Measurements from ENCODE around the gene GTF3A.
A peak's percentile ranks its signal among the peaks of the same experiment; 100 is the strongest.

Gene GTF3A

DNA sequence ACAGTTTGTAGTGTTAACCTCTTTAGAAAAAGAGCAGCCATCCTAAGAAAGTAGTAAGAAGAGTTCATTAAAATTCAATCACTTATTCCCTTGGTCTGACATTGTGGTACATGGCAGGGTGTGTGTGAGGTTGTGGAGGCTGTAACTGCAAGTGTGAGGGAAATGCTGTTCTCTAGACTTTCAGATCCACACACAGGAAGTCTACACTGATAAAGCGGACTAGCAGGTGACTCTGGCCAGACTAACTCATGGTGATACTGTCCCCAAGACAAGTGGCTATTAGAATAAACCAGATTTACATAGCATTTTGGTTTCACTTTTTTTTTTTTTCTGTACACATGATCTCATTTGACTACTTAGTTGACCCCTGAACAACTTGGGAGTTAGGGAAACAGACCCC lies 16.0 kb downstream of the GTF3A start:
- H4K20me1 ChIP-seq (ENCODE audit: insufficient read depth, low read length) = no peaks in the 10 kb centered on the region
- H3K27me3 ChIP-seq (ENCODE audit: insufficient read depth, low read length, poor library complexity) = no peaks in the 10 kb centered on the region
- peak overlapping the region; percentile 85 for H3K27ac ChIP-seq (ENCODE audit: low read length)
- 0 out of 4 replicates have a peak overlapping the region, but pooled peaks of 1 of the 2 experiments have one; percentile 10 for H3K4me3 ChIP-seq (ENCODE audit: low read depth in 1 of 2, low read length in 2 of 2)
- peak overlapping the region; percentile 65 for H3K4me2 ChIP-seq (ENCODE audit: insufficient read depth, low read length)
- H3K9ac ChIP-seq (ENCODE audit: low read depth, low read length) = peak overlapping the region; percentile 51
- H3K4me1 ChIP-seq (ENCODE audit: insufficient read depth, low read length) = peaks cover 65% of the 10 kb centered on the region
- H2AFZ ChIP-seq (ENCODE audit: low read depth, low read length) = no peak overlapping the region
- DNase-seq (no peak), ATAC-seq (ENCODE audit: insufficient read depth, low read depth) (peak; percentile 28; the same call in 1 of the 3 replicates)
- TF ChIP-seq, protein P1, sequence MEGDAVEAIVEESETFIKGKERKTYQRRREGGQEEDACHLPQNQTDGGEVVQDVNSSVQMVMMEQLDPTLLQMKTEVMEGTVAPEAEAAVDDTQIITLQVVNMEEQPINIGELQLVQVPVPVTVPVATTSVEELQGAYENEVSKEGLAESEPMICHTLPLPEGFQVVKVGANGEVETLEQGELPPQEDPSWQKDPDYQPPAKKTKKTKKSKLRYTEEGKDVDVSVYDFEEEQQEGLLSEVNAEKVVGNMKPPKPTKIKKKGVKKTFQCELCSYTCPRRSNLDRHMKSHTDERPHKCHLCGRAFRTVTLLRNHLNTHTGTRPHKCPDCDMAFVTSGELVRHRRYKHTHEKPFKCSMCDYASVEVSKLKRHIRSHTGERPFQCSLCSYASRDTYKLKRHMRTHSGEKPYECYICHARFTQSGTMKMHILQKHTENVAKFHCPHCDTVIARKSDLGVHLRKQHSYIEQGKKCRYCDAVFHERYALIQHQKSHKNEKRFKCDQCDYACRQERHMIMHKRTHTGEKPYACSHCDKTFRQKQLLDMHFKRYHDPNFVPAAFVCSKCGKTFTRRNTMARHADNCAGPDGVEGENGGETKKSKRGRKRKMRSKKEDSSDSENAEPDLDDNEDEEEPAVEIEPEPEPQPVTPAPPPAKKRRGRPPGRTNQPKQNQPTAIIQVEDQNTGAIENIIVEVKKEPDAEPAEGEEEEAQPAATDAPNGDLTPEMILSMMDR (IDR thresholded peaks at IDR 0.05; ENCODE audit: borderline replicate concordance, extremely low read depth, low read length, poor library complexity, severe bottlenecking) = no peak
- peaks cover 59% of the 10 kb centered on the region for H3K79me2 ChIP-seq (ENCODE audit: insufficient read depth, low read length)
- H3K36me3 ChIP-seq (ENCODE audit: insufficient read depth, low read length) = peaks cover 37% of the 10 kb centered on the region
- no peaks in the 10 kb centered on the region for H3K9me3 ChIP-seq (ENCODE audit: insufficient read depth, low read length, severe bottlenecking)

GRCh38 chr13:27442071-27442647 lies 17.7 kb downstream of the GTF3A start:
- H3K9ac ChIP-seq (ENCODE audit: low read depth, low read length) = peak overlapping the region; percentile 51
- H3K4me1 ChIP-seq (ENCODE audit: insufficient read depth, low read length) = peaks cover 82% of the 10 kb centered on the region
- ATAC-seq (ENCODE audit: insufficient read depth, low read depth) (peak; percentile 74), DNase-seq (peak; percentile 83)
- TF ChIP-seq, protein P1 (IDR thresholded peaks at IDR 0.05; ENCODE audit: borderline replicate concordance, extremely low read depth, low read length, poor library complexity, severe bottlenecking) = no peak
- TF ChIP-seq EZH2 (IDR thresholded peaks at IDR 0.05; ENCODE audit: borderline replicate concordance, low read depth, low read length, severe bottlenecking) = no peak
- H3K27me3 ChIP-seq (ENCODE audit: insufficient read depth, low read length, poor library complexity) = no peaks in the 10 kb centered on the region
- peak overlapping the region in 1 of 2 experiments; percentile 49; a peak in 2 of 4 replicates for H3K4me3 ChIP-seq (ENCODE audit: low read depth in 1 of 2, low read length in 2 of 2)
- H3K36me3 ChIP-seq (ENCODE audit: insufficient read depth, low read length) = peaks cover 26% of the 10 kb centered on the region
- H4K20me1 ChIP-seq (ENCODE audit: insufficient read depth, low read length) = no peaks in the 10 kb centered on the region
- peak overlapping the region; percentile 65 for H3K4me2 ChIP-seq (ENCODE audit: insufficient read depth, low read length)
- no peaks in the 10 kb centered on the region for H3K9me3 ChIP-seq (ENCODE audit: insufficient read depth, low read length, severe bottlenecking)
- H3K27ac ChIP-seq (ENCODE audit: low read length) = peak overlapping the region; percentile 85
- H3K79me2 ChIP-seq (ENCODE audit: insufficient read depth, low read length) = peaks cover 74% of the 10 kb centered on the region
- 0 out of 2 replicates have a peak overlapping the region, but pooled peaks have one; percentile 13 for H2AFZ ChIP-seq (ENCODE audit: low read depth, low read length)

GRCh38 chr13:27442797-27443196 lies 18.4 kb downstream of the GTF3A start:
- no peaks in the 10 kb centered on the region for H3K9me3 ChIP-seq (ENCODE audit: insufficient read depth, low read length, severe bottlenecking)
- H3K27me3 ChIP-seq (ENCODE audit: insufficient read depth, low read length, poor library complexity) = no peaks in the 10 kb centered on the region
- peak overlapping the region; percentile 85 for H3K27ac ChIP-seq (ENCODE audit: low read length)
- peaks cover 75% of the 10 kb centered on the region for H3K79me2 ChIP-seq (ENCODE audit: insufficient read depth, low read length)
- H3K36me3 ChIP-seq (ENCODE audit: insufficient read depth, low read length) = peaks cover 22% of the 10 kb centered on the region
- ATAC-seq (ENCODE audit: insufficient read depth, low read depth) (no peak), DNase-seq (no peak)
- 0 out of 2 replicates have a peak overlapping the region, but pooled peaks have one; percentile 13 for H2AFZ ChIP-seq (ENCODE audit: low read depth, low read length)
- peak overlapping the region in 1 of 2 experiments; percentile 49; a peak in 2 of 4 replicates for H3K4me3 ChIP-seq (ENCODE audit: low read depth in 1 of 2, low read length in 2 of 2)
- H3K9ac ChIP-seq (ENCODE audit: low read depth, low read length) = peak overlapping the region; percentile 51
- H4K20me1 ChIP-seq (ENCODE audit: insufficient read depth, low read length) = no peaks in the 10 kb centered on the region
- H3K4me1 ChIP-seq (ENCODE audit: insufficient read depth, low read length) = peaks cover 89% of the 10 kb centered on the region
- H3K4me2 ChIP-seq (ENCODE audit: insufficient read depth, low read length) = peak overlapping the region; percentile 65
- TF ChIP-seq EZH2 (IDR thresholded peaks at IDR 0.05; ENCODE audit: borderline replicate concordance, low read depth, low read length, severe bottlenecking) = no peak

DNA sequence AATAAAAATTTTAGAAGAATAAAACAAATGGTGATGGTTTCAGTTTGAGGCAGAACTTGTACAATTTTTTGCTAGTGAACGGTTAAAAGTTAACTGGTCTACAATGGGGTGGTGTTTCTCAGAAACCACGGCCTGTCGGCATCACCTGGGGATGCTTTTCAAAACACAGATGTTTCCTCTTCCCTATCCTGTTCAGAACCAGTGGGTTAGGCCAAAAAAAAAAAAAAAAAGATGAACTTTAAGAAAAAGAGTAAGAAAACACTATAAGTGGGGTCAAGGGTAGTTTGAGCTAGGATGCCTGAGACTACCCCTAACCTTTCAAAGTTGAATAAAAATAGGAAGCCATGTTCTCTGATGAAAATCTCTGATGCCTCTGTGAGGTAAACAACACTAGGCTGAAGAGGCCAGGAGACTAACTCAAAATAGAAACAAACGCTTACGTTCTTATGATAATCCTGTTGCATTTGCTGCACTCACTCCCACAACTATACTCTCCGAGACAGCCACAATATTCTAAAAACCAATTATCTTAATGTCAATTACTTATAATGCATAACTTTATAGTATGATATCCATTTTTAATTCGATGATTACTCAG lies 22.7 kb downstream of the GTF3A start:
- H3K4me3 ChIP-seq (ENCODE audit: low read depth in 1 of 2, low read length in 2 of 2) = peak overlapping the region in 1 of 2 experiments; percentile 51; a peak in 2 of 4 replicates
- DNase-seq (peak; percentile 79), ATAC-seq (ENCODE audit: insufficient read depth, low read depth) (peak; percentile 33)
- peak overlapping the region; percentile 84 for H3K4me2 ChIP-seq (ENCODE audit: insufficient read depth, low read length)
- peak overlapping the region; percentile 96 for H3K27ac ChIP-seq (ENCODE audit: low read length)
- no peak overlapping the region; the same call in 1 of the 2 replicates for H2AFZ ChIP-seq (ENCODE audit: low read depth, low read length)
- peaks cover 88% of the 10 kb centered on the region for H3K4me1 ChIP-seq (ENCODE audit: insufficient read depth, low read length)
- no peaks in the 10 kb centered on the region for H3K27me3 ChIP-seq (ENCODE audit: insufficient read depth, low read length, poor library complexity)
- H4K20me1 ChIP-seq (ENCODE audit: insufficient read depth, low read length) = no peaks in the 10 kb centered on the region
- H3K36me3 ChIP-seq (ENCODE audit: insufficient read depth, low read length) = no peaks in the 10 kb centered on the region
- TF ChIP-seq, protein P1 (IDR thresholded peaks at IDR 0.05; ENCODE audit: borderline replicate concordance, extremely low read depth, low read length, poor library complexity, severe bottlenecking) = no peak
- no peak for TF ChIP-seq EZH2 (IDR thresholded peaks at IDR 0.05; ENCODE audit: borderline replicate concordance, low read depth, low read length, severe bottlenecking)
- H3K79me2 ChIP-seq (ENCODE audit: insufficient read depth, low read length) = peaks cover 77% of the 10 kb centered on the region
- H3K9me3 ChIP-seq (ENCODE audit: insufficient read depth, low read length, severe bottlenecking) = no peaks in the 10 kb centered on the region
- H3K9ac ChIP-seq (ENCODE audit: low read depth, low read length) = peak overlapping the region; percentile 87

All from DND-41 (cell line).